ENCODE measurements around the gene DNALI1. TPM values are rescaled to one million over a fixed set of nuclear protein-coding genes. Genes with fewer than 3 reads are reported as not detected.

DNALI1 gene
- total and polyA plus RNA-seq, 2 of the 8 experiments (the other 6 are each of a cell fraction or from before 2014, with no cell fraction given), result 8.9 to 11.3 TPM

GRCh38 chr1:37609994-37610393 lies 53.3 kb downstream of the DNALI1 start:
- H3K23ac ChIP-seq (ENCODE audit: insufficient read length), result no peak overlapping the region
- WGBS, 2 experiments (ENCODE audit: extremely low coverage in 1 of 2, insufficient coverage in 1 of 2, insufficient read length in 1 of 2, insufficient replicate concordance in 2 of 2, low coverage in 1 of 2, low lambda C conversion rate in 2 of 2, missing lambda C conversion rate in 1 of 2), result 81% methylated on average over 2 of the region's 2 CpGs; no CpG with 5 or more reads in 1 of the 2 experiments
- H3K4me2 ChIP-seq (ENCODE audit: insufficient read depth in 1 of 2, low read depth in 2 of 2, low read length in 2 of 2), result no peak overlapping the region
- H4K5ac ChIP-seq (ENCODE audit: insufficient read length, low read depth, low read length), result no peak overlapping the region
- H3K9ac ChIP-seq (replicated peaks in 1 of 4; ENCODE audit: extremely low read depth in 1 of 4, low read depth in 3 of 4, low read length in 3 of 4), result no peak overlapping the region
- H3K36me3 ChIP-seq (ENCODE audit: control insufficient read depth in 2 of 4, insufficient read depth in 4 of 4, low read length in 3 of 4), result no peaks in the 10 kb centered on the region
- no peak for DNase-seq (ENCODE audit: low read depth in 1 of 2, low spot score in 2 of 2)
- no peak overlapping the region for H3K56ac ChIP-seq (replicated peaks; ENCODE audit: insufficient read length, low read depth, low read length)
- no peak overlapping the region for H3K4me3 ChIP-seq (ENCODE audit: extremely low read depth in 1 of 4, insufficient read depth in 2 of 4, low read depth in 3 of 4, low read length in 4 of 4)
- no peak overlapping the region for H3K4ac ChIP-seq (replicated peaks; ENCODE audit: insufficient read length, low read depth, low read length)
- POLR2A ChIA-PET (ENCODE audit: partially characterized antibody), result interaction anchor here (1.9 kb wide), 1 partner anchor 14 kb away, joined by 9 read pairs; the partner anchor contains the start of gene GNL2
- H3K23me2 ChIP-seq (ENCODE audit: low read depth, low read length), result no peaks in the 10 kb centered on the region
- H4K20me1 ChIP-seq (replicated peaks in 1 of 2; ENCODE audit: control insufficient read depth in 1 of 2, insufficient read depth in 2 of 2, low read length in 2 of 2), result no peaks in the 10 kb centered on the region
- H2BK5ac ChIP-seq (ENCODE audit: low read depth, low read length), result no peak overlapping the region
- H3K27ac ChIP-seq (ENCODE audit: low read depth, low read length), result no peak overlapping the region
- H2BK15ac ChIP-seq (ENCODE audit: low read length), result no peak overlapping the region
- H2BK12ac ChIP-seq (ENCODE audit: low read depth, low read length), result no peak overlapping the region
- H4K91ac ChIP-seq (replicated peaks; ENCODE audit: insufficient read length, low read length), result no peak overlapping the region
- no peak overlapping the region for H2AK5ac ChIP-seq (ENCODE audit: low read depth, low read length)
- no peak overlapping the region for H2AFZ ChIP-seq (ENCODE audit: low read length)
- H3K14ac ChIP-seq (ENCODE audit: insufficient read length), result no peak overlapping the region
- no peak overlapping the region for H3K18ac ChIP-seq (ENCODE audit: extremely low read depth, low read length)
- no peak overlapping the region for H2BK20ac ChIP-seq (ENCODE audit: low read length)
- H3K27me3 ChIP-seq (replicated peaks in 1 of 4; ENCODE audit: control insufficient read depth in 3 of 4, extremely low read depth in 1 of 4, insufficient read depth in 3 of 4, low read length in 3 of 4), result peaks cover 0 to 16% (median 9%) of the 10 kb centered on the region in 4 experiments; a peak in 3 of 7 replicates
- CTCF ChIA-PET (ENCODE audit: partially characterized antibody), result interaction anchor here (12.9 to 13.4 kb wide), 2 partner anchors 10 to 71 kb away, joined by 206 to 400 read pairs; a partner anchor contains a TSS
- H3K79me2 ChIP-seq (ENCODE audit: control insufficient read depth in 1 of 2, insufficient read depth in 2 of 2, low read length in 2 of 2), result no peaks in the 10 kb centered on the region
- H3K9me3 ChIP-seq (ENCODE audit: insufficient read depth in 2 of 2, low read depth in 1 of 2, low read length in 1 of 2), result no peaks in the 10 kb centered on the region
- H3K4me1 ChIP-seq (replicated peaks in 1 of 4; ENCODE audit: control insufficient read depth in 3 of 4, insufficient read depth in 4 of 4, low read length in 3 of 4), result no peaks in the 10 kb centered on the region
- no peak overlapping the region for H4K8ac ChIP-seq (ENCODE audit: extremely low read depth, insufficient read depth, low read length)
- FAIRE-seq, result no peak
- H3K79me1 ChIP-seq (ENCODE audit: low read depth, low read length), result no peaks in the 10 kb centered on the region
- H2BK120ac ChIP-seq (replicated peaks; ENCODE audit: low read depth, low read length), result no peak overlapping the region
- TF ChIP-seq BRCA1 (IDR thresholded peaks at IDR 0.05; ENCODE audit: low read depth, low read length), result no peak
- no peak for TF ChIP-seq TCF12 (IDR thresholded peaks at IDR 0.05; ENCODE audit: low read depth, low read length)
- TF ChIP-seq KDM4A (IDR thresholded peaks at IDR 0.05; ENCODE audit: low read depth, low read length, severe bottlenecking), result no peak
- TF ChIP-seq ATF3 (IDR thresholded peaks at IDR 0.05; ENCODE audit: insufficient read depth, low read depth, low read length), result no peak
- TF ChIP-seq EZH2 (IDR thresholded peaks at IDR 0.05; ENCODE audit: low read depth, low read length, severe bottlenecking), result no peak
- TF ChIP-seq ASH2L (IDR thresholded peaks at IDR 0.05; ENCODE audit: low read length), result no peak
- no peak for TF ChIP-seq CBX8 (IDR thresholded peaks at IDR 0.05; ENCODE audit: borderline replicate concordance, low read depth, low read length)
- no peak for TF ChIP-seq RFX5 (IDR thresholded peaks at IDR 0.05; ENCODE audit: borderline replicate concordance, low read depth, low read length)
- no peak for TF ChIP-seq CEBPB (IDR thresholded peaks at IDR 0.05; ENCODE audit: low read depth, low read length)
